A673 (cell line): ENCODE data around the gene ZNF74.
"Not testable (repeated sequence)": the region's sequence is repeated elsewhere in the genome, so short reads cannot be mapped to it uniquely, and the experiment has no call there.

Experiments
- CTCF ChIP-seq: fragments of 300-800, 200-600 bp; sonication (generic); conservative IDR thresholded peaks from 2 replicates; pipeline ENCODE4 v1.5.1; 2017; ENCODE audit warnings: low read depth, mild to moderate bottlenecking, antibody characterized with exemption, low read length, moderate library complexity, mixed read lengths
- EZH2 ChIP-seq: fragments of 200-600 bp; sonication (generic); IDR thresholded peaks from 2 replicates; pipeline ENCODE4 v1.6.1; 2017; ENCODE audit warnings: borderline replicate concordance, low read depth, mild to moderate bottlenecking, mixed read lengths, antibody characterized with exemption, low read length; ENCODE audit not compliant: poor library complexity, severe bottlenecking

- TF ChIP-seq CTCF, EZH2: not testable (repeated sequence)
Measured at GRCh38 chr22:20415241-20415640, 21.3 kb downstream of the ZNF74 start.
